HG02763 (cell line): Measurements from ENCODE around the gene GDF7.

Source experiments
- ATAC-seq: cut with Tn5 transposase; IDR thresholded peaks from one replicate; pipeline ENCODE4 v1.9.1; 2021; ENCODE audit warnings: mild to moderate bottlenecking, moderate library complexity; ENCODE audit not compliant: unreplicated experiment

Gene GDF7

GRCh38 chr2:20666304-20667150 is at the start of gene GDF7:
Gene GDF7, plus strand, starts transcription at chr2:20667144. Its CDS starts 96 bp downstream, at chr2:20667240.
- no peak for ATAC-seq

DNA sequence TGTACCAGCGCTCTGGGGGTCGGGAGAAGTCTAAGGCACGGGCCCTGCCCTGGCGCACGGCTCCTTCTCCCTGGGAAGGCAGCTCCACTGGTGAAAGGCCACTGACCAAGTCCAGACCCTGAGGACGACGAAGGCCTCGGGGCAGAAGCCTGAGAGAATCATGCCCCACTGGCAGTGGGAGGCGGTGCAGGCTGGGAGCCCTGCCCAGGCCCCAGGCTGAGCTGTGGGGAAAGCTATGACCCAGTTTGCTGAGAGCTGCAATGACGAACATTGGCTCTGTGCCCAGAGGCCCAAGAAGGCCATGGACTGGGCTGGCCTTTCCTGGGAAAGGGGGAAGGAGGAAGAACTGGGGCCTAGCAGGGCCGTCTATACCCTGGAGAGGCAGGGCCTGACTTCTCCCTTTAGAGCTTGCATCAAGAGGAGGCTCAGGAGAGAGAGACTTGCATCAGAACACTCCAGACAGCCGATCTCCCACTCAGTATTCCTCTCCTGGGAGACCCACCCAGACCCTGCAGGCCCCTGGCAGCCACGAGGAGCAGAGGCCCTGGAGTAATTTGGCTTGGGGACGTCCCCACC is 49.0 kb upstream of the GDF7 start:
- no peak for ATAC-seq

DNA sequence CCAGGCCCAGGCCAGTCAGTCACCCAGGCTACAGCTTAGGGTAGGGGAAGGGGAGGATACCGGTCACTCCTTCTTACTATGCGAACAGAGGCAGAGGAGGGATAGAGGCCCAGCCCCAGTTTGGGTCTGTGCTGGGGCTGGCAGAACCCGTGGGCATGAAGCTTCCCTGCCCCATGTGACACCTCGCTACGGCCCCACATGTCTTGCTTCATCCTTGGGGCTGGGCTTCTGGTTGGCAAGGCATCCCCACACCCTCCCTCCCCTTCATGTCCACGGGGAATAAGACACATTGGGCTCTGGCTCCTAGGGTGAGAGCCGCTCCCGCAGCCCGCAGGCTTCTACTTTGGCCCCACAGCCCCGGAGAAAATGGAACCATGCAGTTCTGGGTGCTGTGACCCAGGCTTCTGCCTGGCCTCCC is 48.5 kb upstream of the GDF7 start:
- ATAC-seq = no peak

GRCh38 chr2:20618886-20619521 is 47.9 kb upstream of the GDF7 start:
- ATAC-seq = no peak

- ATAC-seq = no peak
Observed at GRCh38 chr2:20619624-20620024, 47.3 kb upstream of the GDF7 start.

DNA sequence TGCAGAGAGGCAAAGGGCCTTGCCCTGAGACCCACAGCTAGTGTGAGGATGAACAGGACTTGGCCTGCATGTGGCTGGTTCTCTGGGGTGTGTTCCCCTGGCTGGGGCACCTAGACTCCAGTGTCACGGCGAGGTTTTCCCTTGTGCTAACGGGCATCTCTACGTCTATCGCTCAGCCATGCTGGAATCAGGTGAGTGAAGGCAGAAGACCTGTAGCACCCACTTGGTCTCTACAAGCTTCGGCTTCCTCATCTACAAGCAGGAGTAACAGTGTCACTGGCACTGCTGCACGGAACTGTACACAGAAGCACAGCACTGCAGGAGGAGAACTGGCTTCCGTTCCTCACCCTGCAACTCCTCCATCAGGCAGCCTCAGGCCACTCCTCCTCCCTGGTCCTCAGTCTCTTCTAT is 46.7 kb upstream of the GDF7 start:
- ATAC-seq = no peak

DNA sequence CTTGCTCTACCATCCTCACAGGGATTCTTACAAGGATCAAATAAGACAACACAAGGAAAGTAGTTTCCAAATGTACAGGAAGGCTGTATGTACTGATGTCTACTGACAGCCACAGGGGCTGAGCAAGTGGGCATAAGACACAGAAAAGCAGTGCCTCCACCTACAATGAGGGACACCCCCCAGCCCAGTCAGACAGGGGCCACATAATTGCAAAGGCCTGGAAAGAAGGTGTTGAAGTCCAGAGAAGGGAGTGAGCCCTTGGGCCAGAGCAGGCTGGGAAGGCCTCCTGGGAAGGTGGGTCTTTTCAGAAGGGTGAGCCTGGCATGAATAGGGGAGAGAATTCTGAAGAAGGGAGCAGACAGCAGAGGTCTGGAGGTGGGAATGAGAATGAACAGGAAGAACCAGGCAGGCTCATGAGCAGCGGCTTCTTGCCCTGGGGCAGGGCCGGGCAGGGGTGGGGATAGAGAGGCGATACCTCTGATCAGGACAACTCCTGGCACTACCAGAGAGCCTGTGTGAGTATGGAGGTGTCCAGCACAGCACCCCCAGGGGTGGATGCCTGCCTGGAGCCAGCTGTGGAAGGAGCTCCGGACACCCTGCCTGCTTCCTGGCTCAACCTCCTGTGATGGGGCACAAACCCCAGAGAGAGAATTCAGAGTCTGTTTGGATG is 46.1 kb upstream of the GDF7 start:
- ATAC-seq = no peak

GRCh38 chr2:20621366-20622295 is 45.3 kb upstream of the GDF7 start:
- ATAC-seq = no peak

- no peak for ATAC-seq
Observed at GRCh38 chr2:20622296-20622686, 44.7 kb upstream of the GDF7 start.

DNA sequence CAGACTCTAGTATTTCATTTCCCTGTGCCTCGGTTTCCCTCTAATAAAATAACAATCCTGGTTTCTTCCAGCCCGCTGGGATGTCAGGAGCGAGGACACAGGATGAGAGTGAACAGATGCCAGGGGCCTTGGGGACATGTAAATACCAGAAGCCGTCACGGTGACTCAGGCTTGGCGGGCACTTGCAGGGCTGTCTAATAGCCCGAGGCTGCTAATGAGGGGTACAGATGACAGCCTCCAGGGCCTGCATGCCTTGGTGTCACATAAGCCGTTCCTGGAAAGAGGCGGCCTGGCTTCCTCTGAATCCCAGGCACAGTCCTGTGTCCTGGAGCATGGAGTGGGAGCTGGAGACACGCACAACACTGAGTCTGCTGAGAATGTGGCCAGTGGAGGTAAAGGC is 44.2 kb upstream of the GDF7 start:
- ATAC-seq = no peak

- no peak for ATAC-seq
Observed at GRCh38 chr2:20623241-20623640, 43.7 kb upstream of the GDF7 start.

GRCh38 chr2:20623741-20624155 is 43.2 kb upstream of the GDF7 start:
- no peak for ATAC-seq

- no peak for ATAC-seq
Observed at GRCh38 chr2:20624156-20624883, 42.6 kb upstream of the GDF7 start.

DNA sequence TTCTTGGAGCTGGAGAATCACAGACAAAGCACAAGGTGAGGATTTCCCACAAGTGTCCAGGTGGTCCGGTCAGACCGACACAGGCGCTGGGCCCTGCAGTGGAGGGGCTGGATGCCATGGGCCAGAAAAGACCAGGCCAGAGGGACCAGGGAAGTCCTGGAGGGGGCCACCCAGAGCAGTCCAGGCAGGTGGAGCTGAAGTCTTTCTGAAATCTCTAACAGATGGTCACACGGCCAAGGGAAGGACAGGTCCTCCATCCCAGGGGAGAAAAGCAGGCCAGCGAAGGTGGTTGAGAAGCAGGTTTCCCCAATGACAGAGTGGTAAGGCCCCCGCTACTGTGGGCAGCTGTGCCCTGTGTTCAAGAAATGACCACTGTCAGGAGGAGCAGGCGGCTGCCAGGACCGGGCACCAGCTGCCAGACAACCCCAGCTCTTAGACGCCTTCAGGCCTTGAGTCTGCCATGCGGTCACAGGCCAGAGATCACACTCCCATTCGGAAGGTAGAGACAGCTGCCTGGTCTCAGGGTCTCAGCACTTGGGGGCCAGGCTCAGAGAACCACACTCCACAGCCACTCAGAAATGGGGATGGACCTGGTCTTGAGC is 42.0 kb upstream of the GDF7 start:
- ATAC-seq = no peak

- no peak for ATAC-seq
Observed at GRCh38 chr2:20625491-20626391, 41.2 kb upstream of the GDF7 start.

GRCh38 chr2:20626392-20626697 is 40.6 kb upstream of the GDF7 start:
- no peak for ATAC-seq

- no peak for ATAC-seq
Observed at GRCh38 chr2:20626698-20627513, 40.0 kb upstream of the GDF7 start.
